IPS-NIHi11 (cell line): ENCODE data around the gene ZDHHC24.

ENCODE experiments used
- DNase-seq: peaks from one replicate; pipeline ENCODE4 v3.0.0; 2012; ENCODE audit warnings: mixed read lengths, low spot score

Gene ZDHHC24

GRCh38 chr11:66494935-66495334, 50.9 kb downstream of the ZDHHC24 start:
- peak; percentile 52 for DNase-seq

- DNase-seq = no peak
These were observed 51.4 kb downstream of the ZDHHC24 start for GRCh38 chr11:66494458-66494857.

GRCh38 chr11:66493130-66493529, 52.7 kb downstream of the ZDHHC24 start:
- DNase-seq = no peak

- DNase-seq = no peak
These were observed 53.5 kb downstream of the ZDHHC24 start for GRCh38 chr11:66492161-66492865.

GRCh38 chr11:66491315-66491935, 54.4 kb downstream of the ZDHHC24 start:
- peak; percentile 86 for DNase-seq

GRCh38 chr11:66489636-66490035, 56.2 kb downstream of the ZDHHC24 start:
- DNase-seq = no peak

GRCh38 chr11:66488957-66489356, 56.9 kb downstream of the ZDHHC24 start:
- DNase-seq = no peak

GRCh38 chr11:66484806-66485380, 61.0 kb downstream of the ZDHHC24 start:
- DNase-seq = no peak

- DNase-seq = peak; percentile 99
These were observed 65.5 kb downstream of the ZDHHC24 start, which contains the start of gene DPP3 for GRCh38 chr11:66480117-66480938. TSS of gene DPP3 (plus strand) at chr11:66480434. CDS start at chr11:66482201, 1,767 bp downstream.

- peak; percentile 23 for DNase-seq
These were observed 66.3 kb downstream of the ZDHHC24 start for GRCh38 chr11:66479394-66480116.

- DNase-seq = peak; percentile 75
These were observed 67.0 kb downstream of the ZDHHC24 start for GRCh38 chr11:66478729-66479393.

GRCh38 chr11:66477263-66478201, 68.3 kb downstream of the ZDHHC24 start:
- no peak for DNase-seq

GRCh38 chr11:66476841-66477251, 69.0 kb downstream of the ZDHHC24 start:
- DNase-seq = peak; percentile 68

- peak; percentile 27 for DNase-seq
These were observed 69.5 kb downstream of the ZDHHC24 start for GRCh38 chr11:66476173-66476840.

- DNase-seq = no peak
These were observed 70.3 kb downstream of the ZDHHC24 start for GRCh38 chr11:66475349-66476172.

- no peak for DNase-seq
These were observed 72.0 kb downstream of the ZDHHC24 start for GRCh38 chr11:66473608-66474515.

GRCh38 chr11:66473167-66473566, 72.7 kb downstream of the ZDHHC24 start:
- no peak for DNase-seq
